ENCODE measurements around the gene SLFNL1.

The SLFNL1 gene

GRCh38 chr1:41033272-41033671 lies 11.7 kb upstream of the SLFNL1 start:
- DNase-seq (ENCODE audit: insufficient read length) = no peak
- no peak for FAIRE-seq
- TF ChIP-seq TAF1 (IDR thresholded peaks at IDR 0.05; ENCODE audit: borderline replicate concordance, low read depth, low read length) = no peak
- no peak for TF ChIP-seq POLR2AphosphoS5 (IDR thresholded peaks at IDR 0.05; ENCODE audit: low read depth, low read length)
- TF ChIP-seq POLR2A (IDR thresholded peaks at IDR 0.05; ENCODE audit: low read depth, low read length) = no peak

GRCh38 chr1:41032147-41032546 lies 10.6 kb upstream of the SLFNL1 start:
- FAIRE-seq = no peak
- no peak for TF ChIP-seq POLR2AphosphoS5 (IDR thresholded peaks at IDR 0.05; ENCODE audit: low read depth, low read length)
- TF ChIP-seq TAF1 (IDR thresholded peaks at IDR 0.05; ENCODE audit: borderline replicate concordance, low read depth, low read length) = no peak
- no peak for TF ChIP-seq POLR2A (IDR thresholded peaks at IDR 0.05; ENCODE audit: low read depth, low read length)
- no peak for DNase-seq (ENCODE audit: insufficient read length)

GRCh38 chr1:41030872-41031616 lies 9.5 kb upstream of the SLFNL1 start:
- FAIRE-seq = no peak
- DNase-seq (ENCODE audit: insufficient read length) = no peak
- TF ChIP-seq POLR2AphosphoS5 (IDR thresholded peaks at IDR 0.05; ENCODE audit: low read depth, low read length) (no peak), POLR2A (IDR thresholded peaks at IDR 0.05; ENCODE audit: low read depth, low read length) (no peak), TAF1 (IDR thresholded peaks at IDR 0.05; ENCODE audit: borderline replicate concordance, low read depth, low read length) (no peak)

- FAIRE-seq = no peak
- no peak for DNase-seq (ENCODE audit: insufficient read length)
- TF ChIP-seq POLR2A (IDR thresholded peaks at IDR 0.05; ENCODE audit: low read depth, low read length) = no peak
- TF ChIP-seq POLR2AphosphoS5 (IDR thresholded peaks at IDR 0.05; ENCODE audit: low read depth, low read length) = no peak
- no peak for TF ChIP-seq TAF1 (IDR thresholded peaks at IDR 0.05; ENCODE audit: borderline replicate concordance, low read depth, low read length)
These were observed 6.6 kb upstream of the SLFNL1 start for GRCh38 chr1:41028034-41028642.

DNA sequence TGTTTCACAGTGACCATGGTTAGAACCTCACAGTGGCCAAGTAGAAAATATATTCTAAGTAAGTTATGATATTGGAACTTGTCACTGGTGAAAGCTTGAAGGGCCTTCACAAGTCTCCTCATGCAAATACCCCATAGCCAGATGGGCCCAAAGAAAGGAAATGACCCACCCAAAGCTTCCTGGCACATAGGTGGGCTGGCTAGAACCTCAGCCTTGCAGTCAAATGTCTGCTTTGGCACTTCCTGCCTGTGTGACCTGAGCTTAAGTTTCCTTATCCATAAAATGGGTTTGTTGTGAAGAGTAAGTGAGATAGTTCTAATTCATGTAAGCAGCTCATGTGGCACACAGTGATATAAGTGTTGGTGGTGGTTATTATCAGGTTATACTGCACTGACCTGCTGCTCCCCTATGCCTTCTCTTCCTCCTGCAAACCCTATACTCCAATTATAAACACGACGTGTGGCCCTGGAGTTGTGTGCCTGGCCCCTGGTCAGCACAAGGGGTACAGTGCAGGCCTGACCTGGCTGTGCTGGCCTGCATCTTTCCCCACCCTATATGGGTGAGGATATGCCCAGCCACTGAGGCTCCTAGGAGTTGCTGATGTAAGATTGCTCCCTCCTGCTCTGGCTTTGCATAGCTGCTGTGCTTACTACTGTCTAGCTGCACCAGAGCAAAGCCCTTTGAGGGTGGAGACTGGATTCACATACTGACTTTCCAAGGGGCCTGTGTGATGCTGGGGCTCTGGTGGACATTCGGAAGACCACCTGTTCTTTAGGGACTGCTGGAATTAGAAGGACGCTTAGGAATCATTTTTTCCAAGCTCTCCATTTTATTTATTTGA lies 4.7 kb upstream of the SLFNL1 start:
- FAIRE-seq (no peak), DNase-seq (ENCODE audit: insufficient read length) (no peak)
- TF ChIP-seq POLR2AphosphoS5 (IDR thresholded peaks at IDR 0.05; ENCODE audit: low read depth, low read length) (no peak), POLR2A (IDR thresholded peaks at IDR 0.05; ENCODE audit: low read depth, low read length) (no peak), TAF1 (IDR thresholded peaks at IDR 0.05; ENCODE audit: borderline replicate concordance, low read depth, low read length) (no peak)

DNA sequence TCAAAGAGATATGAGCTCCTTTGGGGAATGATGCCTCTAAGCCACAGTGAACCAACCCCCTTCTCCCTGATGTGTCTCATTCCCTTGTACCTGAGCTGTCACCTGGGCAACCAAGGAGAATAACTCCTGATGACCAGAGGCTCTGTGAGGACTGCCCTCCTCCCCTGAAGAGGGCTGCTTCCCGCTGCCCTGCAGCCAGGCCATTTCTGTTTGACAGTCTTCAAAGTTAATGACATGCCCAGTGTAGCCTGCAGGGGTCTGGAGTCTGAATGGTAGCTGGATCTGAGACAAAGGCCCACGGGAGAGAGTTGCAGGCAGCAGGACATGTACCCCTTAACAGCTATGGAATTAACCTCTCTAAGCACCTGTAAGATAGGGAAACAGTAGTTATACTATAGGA lies 3.4 kb upstream of the SLFNL1 start:
- no peak for TF ChIP-seq POLR2AphosphoS5 (IDR thresholded peaks at IDR 0.05; ENCODE audit: low read depth, low read length)
- TF ChIP-seq TAF1 (IDR thresholded peaks at IDR 0.05; ENCODE audit: borderline replicate concordance, low read depth, low read length) = no peak
- TF ChIP-seq POLR2A (IDR thresholded peaks at IDR 0.05; ENCODE audit: low read depth, low read length) = no peak
- no peak for FAIRE-seq
- no peak for DNase-seq (ENCODE audit: insufficient read length)

DNA sequence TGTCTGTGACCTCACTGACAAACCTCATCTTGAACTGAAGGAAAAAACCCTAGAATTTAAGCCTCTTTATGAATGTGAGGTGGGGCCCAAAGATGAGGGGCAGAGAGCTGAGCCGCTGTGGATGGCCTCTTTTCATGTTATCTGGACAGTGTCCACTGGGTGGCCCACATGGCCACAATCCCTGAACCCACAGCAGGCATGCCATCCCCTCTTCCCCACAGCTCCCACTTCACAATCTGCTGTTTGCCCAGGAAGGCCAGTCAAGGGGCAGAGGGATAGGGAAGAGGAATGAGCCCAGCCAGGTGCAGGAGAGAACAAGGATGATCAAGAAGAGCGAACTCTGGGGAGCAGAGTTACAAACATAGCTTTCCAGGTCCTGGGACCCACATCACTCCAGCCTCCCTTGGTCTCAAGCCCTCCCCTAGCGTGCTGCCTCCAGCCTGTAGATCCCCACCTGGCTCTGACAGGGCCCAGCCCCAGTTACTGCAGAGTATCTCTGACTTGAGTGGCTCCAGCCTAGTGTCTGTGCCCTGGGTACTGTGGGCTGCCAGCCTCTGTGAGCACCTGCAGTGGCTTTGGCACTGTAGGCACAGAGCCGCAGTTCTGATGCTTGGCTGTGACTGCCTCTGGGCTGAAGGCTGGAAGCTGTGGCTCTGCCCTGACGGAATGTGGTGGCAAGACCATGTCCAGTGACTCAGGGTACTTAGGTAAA lies 1.9 kb upstream of the SLFNL1 start:
- no peak for FAIRE-seq
- DNase-seq (ENCODE audit: insufficient read length) = no peak
- no peak; the same call in 1 of the 2 replicates for TF ChIP-seq POLR2A (IDR thresholded peaks at IDR 0.05; ENCODE audit: low read depth, low read length)
- no peak; the same call in 1 of the 2 replicates for TF ChIP-seq POLR2AphosphoS5 (IDR thresholded peaks at IDR 0.05; ENCODE audit: low read depth, low read length)
- no peak for TF ChIP-seq TAF1 (IDR thresholded peaks at IDR 0.05; ENCODE audit: borderline replicate concordance, low read depth, low read length)

GRCh38 chr1:41022424-41022823 lies 899 bp upstream of the SLFNL1 start:
- DNase-seq (ENCODE audit: insufficient read length) = no peak
- TF ChIP-seq POLR2A (IDR thresholded peaks at IDR 0.05; ENCODE audit: low read depth, low read length) = peak; percentile 9; the same call in 1 of the 2 replicates
- TF ChIP-seq POLR2AphosphoS5 (IDR thresholded peaks at IDR 0.05; ENCODE audit: low read depth, low read length) = no peak
- no peak for TF ChIP-seq TAF1 (IDR thresholded peaks at IDR 0.05; ENCODE audit: borderline replicate concordance, low read depth, low read length)
- FAIRE-seq = no peak

- DNase-seq (ENCODE audit: insufficient read length) (no peak), FAIRE-seq (no peak)
- TF ChIP-seq POLR2AphosphoS5 (IDR thresholded peaks at IDR 0.05; ENCODE audit: low read depth, low read length) (peak; percentile 54; the same call in 1 of the 2 replicates), TAF1 (IDR thresholded peaks at IDR 0.05; ENCODE audit: borderline replicate concordance, low read depth, low read length) (no peak)
These were observed 871 bp downstream of the SLFNL1 start for GRCh38 chr1:41020654-41021053.

DNA sequence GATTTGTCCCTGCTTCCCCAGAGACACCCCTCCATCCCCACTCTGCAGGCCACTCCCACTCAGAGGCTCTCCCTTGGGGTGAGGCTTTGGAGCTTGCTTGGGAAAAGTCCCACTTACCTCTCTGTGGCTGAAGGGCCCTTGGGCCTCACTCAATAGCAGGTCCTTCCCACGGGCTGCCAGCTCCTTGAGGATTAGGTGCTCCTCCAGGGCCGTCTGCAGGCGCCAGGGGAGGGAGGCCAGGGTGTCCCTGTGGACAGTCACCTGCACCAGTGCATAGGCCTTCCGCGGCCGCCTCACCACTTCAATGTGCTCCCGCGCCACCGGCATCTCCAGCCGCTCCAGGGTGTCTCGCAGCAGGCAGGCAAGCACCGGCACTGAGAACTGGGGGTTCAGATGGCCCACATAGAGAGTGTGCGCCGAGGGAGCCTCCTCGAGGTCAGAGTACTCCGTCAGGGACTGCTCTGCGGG lies 1.4 kb downstream of the SLFNL1 start:
- TF ChIP-seq POLR2A (IDR thresholded peaks at IDR 0.05; ENCODE audit: low read depth, low read length) = no peak; the same call in 1 of the 2 replicates
- TF ChIP-seq POLR2AphosphoS5 (IDR thresholded peaks at IDR 0.05; ENCODE audit: low read depth, low read length) = no peak
- TF ChIP-seq TAF1 (IDR thresholded peaks at IDR 0.05; ENCODE audit: borderline replicate concordance, low read depth, low read length) = no peak
- DNase-seq (ENCODE audit: insufficient read length) (no peak), FAIRE-seq (no peak)

DNA sequence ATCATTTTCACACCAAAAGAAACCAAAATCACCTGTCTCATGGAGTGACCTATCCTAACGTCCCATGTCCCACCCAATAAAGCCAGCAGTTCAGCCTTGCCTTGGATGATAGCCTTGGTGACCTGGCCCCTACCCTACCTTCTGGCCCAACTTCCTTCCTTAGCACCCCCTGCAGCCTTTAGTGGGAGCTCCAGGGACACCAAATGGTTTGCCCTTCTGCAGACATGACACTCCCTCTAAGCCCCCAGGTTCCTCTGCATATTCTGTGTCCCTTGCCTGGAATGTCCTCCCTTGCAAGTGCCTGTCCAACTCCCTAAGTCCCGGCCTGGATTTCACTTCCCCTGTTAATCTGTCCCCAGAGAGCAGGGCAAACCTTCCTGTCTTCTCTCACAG lies 2.2 kb downstream of the SLFNL1 start:
- TF ChIP-seq POLR2AphosphoS5 (IDR thresholded peaks at IDR 0.05; ENCODE audit: low read depth, low read length) (peak; percentile 30; the same call in 1 of the 2 replicates), POLR2A (IDR thresholded peaks at IDR 0.05; ENCODE audit: low read depth, low read length) (no peak; the same call in 1 of the 2 replicates), TAF1 (IDR thresholded peaks at IDR 0.05; ENCODE audit: borderline replicate concordance, low read depth, low read length) (no peak)
- DNase-seq (ENCODE audit: insufficient read length) = no peak
- FAIRE-seq = no peak
